H1 (cell line): Measurements from ENCODE around the gene VASP. TPM values are rescaled to one million over a fixed set of nuclear protein-coding genes. Genes with fewer than 3 reads are reported as not detected.

Source experiments
- CEBPB ChIP-seq: IDR thresholded peaks from 2 replicates; pipeline ENCODE4 v1.6.1; 2012; ENCODE audit warnings: low read depth, low read length
- CHD1 ChIP-seq: IDR thresholded peaks from 2 replicates; pipeline ENCODE4 v1.6.1; 2012; ENCODE audit warnings: low read depth, low read length, improper control_type of control experiment
- CHD7 ChIP-seq: fragments of 300-600 bp; sonication (generic); IDR thresholded peaks from 2 replicates; pipeline ENCODE4 v1.7.1; 2012; ENCODE audit warnings: low read length, moderate library complexity, mild to moderate bottlenecking, inconsistent platforms; ENCODE audit not compliant: insufficient replicate concordance
- CTBP2 ChIP-seq: IDR thresholded peaks from 2 replicates; pipeline ENCODE4 v1.7.0; 2011; ENCODE audit warnings: borderline replicate concordance, mild to moderate bottlenecking, moderate library complexity, mixed read lengths, low read length; ENCODE audit not compliant: insufficient read depth, insufficient read length
- JUN ChIP-seq: IDR thresholded peaks from 2 replicates; pipeline ENCODE4 v1.6.1; 2011; ENCODE audit warnings: low read depth, mild to moderate bottlenecking, improper control_type of control experiment, low read length
- MAX ChIP-seq: IDR thresholded peaks from 2 replicates; pipeline ENCODE4 v1.6.1; 2012; ENCODE audit warnings: inconsistent platforms
- RNF2 ChIP-seq: fragments of 200-900, 300-1000 bp; sonication (generic); IDR thresholded peaks from 2 replicates; pipeline ENCODE4 v1.7.1; 2016; ENCODE audit warnings: borderline replicate concordance, low read depth, mild to moderate bottlenecking, antibody characterized with exemption, low read length; ENCODE audit not compliant: poor library complexity, severe bottlenecking; ENCODE audit errors: missing control alignments
- polyA plus RNA-seq, 7 experiments: library from polyadenylated mRNA; depleted of rRNA in 3 of 7; stranded (reverse) in 5 of 7; unstranded in 2 of 7; fragments of >200 nt in 5 of 7; fragments of 200-250 nt in 2 of 7; gene quantifications; 1 replicate in 5 of 7; 2 replicates in 1 of 7; 4 replicates in 1 of 7; pipeline versions ENCODE4 v1.2.1 to v1.2.3, GENCODE V29; 2011 to 2013; ENCODE audit warnings: missing spikeins in 2 of 7, mixed read lengths in 2 of 7
- total RNA-seq: library from RNA; stranded (reverse); fragmentation: NEBNext Ultra II Directional; extraction: Animal tissue kit (Norgen Biotek cat#: 25700); gene quantifications from 2 replicates; pipeline ENCODE4 v1.2.1, GENCODE V29; 2021

Gene VASP
- total and polyA plus RNA-seq, 2 of the 8 experiments (the other 6 are each of a cell fraction or from before 2014, with no cell fraction given) = 89.7 to 135 TPM

GRCh38 chr19:45478454-45479238 is 28.6 kb upstream of the VASP start (continued):
- no peak for TF ChIP-seq CHD7
- TF ChIP-seq JUN = no peak
- TF ChIP-seq RNF2 = no peak
- TF ChIP-seq CHD1 = no peak
- no peak for TF ChIP-seq MAX
- no peak for TF ChIP-seq CEBPB
- no peak for TF ChIP-seq CTBP2
